ENCODE measurements around the gene ADRA1B. TPM values are rescaled to one million over a fixed set of nuclear protein-coding genes. Genes with fewer than 3 reads are reported as not detected.
A peak's percentile ranks its signal among the peaks of the same experiment; 100 is the strongest.

ADRA1B gene
- total and polyA plus RNA-seq, 2 of the 8 experiments (the other 6 are each of a cell fraction or from before 2014, with no cell fraction given) = not detected

DNA sequence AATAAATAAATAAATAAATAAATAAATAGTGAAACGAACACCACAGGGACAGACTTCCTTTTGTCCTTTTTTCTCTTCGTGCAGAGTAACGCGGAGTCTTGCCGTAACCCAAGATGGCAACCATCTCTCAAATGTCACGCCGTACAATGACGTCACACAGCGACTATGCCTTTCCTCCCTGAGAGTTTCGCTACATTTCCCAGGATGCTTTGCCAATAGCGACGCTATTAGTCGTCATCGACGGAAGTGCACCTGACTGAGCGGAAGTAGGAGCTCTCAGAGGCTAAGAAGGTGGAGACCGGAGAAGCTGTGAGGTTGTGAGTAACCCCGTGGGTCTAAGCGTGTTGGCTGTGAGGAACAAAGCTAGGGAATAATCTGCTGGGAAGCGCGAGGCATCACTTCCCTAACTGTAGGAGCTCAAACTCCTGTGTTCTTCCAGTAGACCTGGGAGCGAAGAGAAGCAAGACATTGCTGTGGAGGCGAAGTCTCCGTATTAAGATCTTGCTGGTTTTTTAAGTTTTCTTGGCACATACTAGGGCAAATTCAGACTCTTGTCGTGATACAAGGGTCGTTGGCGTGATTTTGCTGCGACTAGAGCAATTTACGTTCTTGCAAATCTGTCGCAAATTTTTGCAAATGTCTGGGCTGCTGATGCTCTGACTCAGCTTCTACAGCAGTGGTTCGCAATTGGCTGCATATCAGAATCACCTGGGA, 92.8 kb downstream of the ADRA1B start, which contains the start of gene TTC1 (continued):
- TF ChIP-seq, protein P1, sequence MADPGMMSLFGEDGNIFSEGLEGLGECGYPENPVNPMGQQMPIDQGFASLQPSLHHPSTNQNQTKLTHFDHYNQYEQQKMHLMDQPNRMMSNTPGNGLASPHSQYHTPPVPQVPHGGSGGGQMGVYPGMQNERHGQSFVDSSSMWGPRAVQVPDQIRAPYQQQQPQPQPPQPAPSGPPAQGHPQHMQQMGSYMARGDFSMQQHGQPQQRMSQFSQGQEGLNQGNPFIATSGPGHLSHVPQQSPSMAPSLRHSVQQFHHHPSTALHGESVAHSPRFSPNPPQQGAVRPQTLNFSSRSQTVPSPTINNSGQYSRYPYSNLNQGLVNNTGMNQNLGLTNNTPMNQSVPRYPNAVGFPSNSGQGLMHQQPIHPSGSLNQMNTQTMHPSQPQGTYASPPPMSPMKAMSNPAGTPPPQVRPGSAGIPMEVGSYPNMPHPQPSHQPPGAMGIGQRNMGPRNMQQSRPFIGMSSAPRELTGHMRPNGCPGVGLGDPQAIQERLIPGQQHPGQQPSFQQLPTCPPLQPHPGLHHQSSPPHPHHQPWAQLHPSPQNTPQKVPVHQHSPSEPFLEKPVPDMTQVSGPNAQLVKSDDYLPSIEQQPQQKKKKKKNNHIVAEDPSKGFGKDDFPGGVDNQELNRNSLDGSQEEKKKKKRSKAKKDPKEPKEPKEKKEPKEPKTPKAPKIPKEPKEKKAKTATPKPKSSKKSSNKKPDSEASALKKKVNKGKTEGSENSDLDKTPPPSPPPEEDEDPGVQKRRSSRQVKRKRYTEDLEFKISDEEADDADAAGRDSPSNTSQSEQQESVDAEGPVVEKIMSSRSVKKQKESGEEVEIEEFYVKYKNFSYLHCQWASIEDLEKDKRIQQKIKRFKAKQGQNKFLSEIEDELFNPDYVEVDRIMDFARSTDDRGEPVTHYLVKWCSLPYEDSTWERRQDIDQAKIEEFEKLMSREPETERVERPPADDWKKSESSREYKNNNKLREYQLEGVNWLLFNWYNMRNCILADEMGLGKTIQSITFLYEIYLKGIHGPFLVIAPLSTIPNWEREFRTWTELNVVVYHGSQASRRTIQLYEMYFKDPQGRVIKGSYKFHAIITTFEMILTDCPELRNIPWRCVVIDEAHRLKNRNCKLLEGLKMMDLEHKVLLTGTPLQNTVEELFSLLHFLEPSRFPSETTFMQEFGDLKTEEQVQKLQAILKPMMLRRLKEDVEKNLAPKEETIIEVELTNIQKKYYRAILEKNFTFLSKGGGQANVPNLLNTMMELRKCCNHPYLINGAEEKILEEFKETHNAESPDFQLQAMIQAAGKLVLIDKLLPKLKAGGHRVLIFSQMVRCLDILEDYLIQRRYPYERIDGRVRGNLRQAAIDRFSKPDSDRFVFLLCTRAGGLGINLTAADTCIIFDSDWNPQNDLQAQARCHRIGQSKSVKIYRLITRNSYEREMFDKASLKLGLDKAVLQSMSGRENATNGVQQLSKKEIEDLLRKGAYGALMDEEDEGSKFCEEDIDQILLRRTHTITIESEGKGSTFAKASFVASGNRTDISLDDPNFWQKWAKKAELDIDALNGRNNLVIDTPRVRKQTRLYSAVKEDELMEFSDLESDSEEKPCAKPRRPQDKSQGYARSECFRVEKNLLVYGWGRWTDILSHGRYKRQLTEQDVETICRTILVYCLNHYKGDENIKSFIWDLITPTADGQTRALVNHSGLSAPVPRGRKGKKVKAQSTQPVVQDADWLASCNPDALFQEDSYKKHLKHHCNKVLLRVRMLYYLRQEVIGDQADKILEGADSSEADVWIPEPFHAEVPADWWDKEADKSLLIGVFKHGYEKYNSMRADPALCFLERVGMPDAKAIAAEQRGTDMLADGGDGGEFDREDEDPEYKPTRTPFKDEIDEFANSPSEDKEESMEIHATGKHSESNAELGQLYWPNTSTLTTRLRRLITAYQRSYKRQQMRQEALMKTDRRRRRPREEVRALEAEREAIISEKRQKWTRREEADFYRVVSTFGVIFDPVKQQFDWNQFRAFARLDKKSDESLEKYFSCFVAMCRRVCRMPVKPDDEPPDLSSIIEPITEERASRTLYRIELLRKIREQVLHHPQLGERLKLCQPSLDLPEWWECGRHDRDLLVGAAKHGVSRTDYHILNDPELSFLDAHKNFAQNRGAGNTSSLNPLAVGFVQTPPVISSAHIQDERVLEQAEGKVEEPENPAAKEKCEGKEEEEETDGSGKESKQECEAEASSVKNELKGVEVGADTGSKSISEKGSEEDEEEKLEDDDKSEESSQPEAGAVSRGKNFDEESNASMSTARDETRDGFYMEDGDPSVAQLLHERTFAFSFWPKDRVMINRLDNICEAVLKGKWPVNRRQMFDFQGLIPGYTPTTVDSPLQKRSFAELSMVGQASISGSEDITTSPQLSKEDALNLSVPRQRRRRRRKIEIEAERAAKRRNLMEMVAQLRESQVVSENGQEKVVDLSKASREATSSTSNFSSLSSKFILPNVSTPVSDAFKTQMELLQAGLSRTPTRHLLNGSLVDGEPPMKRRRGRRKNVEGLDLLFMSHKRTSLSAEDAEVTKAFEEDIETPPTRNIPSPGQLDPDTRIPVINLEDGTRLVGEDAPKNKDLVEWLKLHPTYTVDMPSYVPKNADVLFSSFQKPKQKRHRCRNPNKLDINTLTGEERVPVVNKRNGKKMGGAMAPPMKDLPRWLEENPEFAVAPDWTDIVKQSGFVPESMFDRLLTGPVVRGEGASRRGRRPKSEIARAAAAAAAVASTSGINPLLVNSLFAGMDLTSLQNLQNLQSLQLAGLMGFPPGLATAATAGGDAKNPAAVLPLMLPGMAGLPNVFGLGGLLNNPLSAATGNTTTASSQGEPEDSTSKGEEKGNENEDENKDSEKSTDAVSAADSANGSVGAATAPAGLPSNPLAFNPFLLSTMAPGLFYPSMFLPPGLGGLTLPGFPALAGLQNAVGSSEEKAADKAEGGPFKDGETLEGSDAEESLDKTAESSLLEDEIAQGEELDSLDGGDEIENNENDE (IDR thresholded peaks at IDR 0.05; ENCODE audit: insufficient replicate concordance, low read length) = no peak
- TF ChIP-seq BRCA1 (IDR thresholded peaks at IDR 0.05; ENCODE audit: low read depth, low read length) (no peak; the same call in 1 of the 2 replicates), BCL11A (IDR thresholded peaks at IDR 0.05; ENCODE audit: low read depth in 2 of 2, low read length in 2 of 2) (no peak), NANOG (IDR thresholded peaks at IDR 0.05; ENCODE audit: insufficient read depth, low read depth, low read length, poor library complexity, severe bottlenecking) (no peak), KDM4A (IDR thresholded peaks at IDR 0.05; ENCODE audit: low read depth, low read length, severe bottlenecking) (peak; percentile 57), SUZ12 (IDR thresholded peaks at IDR 0.05; ENCODE audit: low read length) (no peak), SIX5 (IDR thresholded peaks at IDR 0.05; ENCODE audit: low read depth, low read length) (peak; percentile 57; the same call in 1 of the 2 replicates), TCF12 (IDR thresholded peaks at IDR 0.05; ENCODE audit: low read depth, low read length) (no peak), RBBP5 (IDR thresholded peaks at IDR 0.05; ENCODE audit: borderline replicate concordance, low read depth, low read length) (no peak)
- TF ChIP-seq, protein P2, sequence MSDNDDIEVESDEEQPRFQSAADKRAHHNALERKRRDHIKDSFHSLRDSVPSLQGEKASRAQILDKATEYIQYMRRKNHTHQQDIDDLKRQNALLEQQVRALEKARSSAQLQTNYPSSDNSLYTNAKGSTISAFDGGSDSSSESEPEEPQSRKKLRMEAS (IDR thresholded peaks at IDR 0.05) = peak; percentile 53; the same call in 1 of the 2 replicates
